ENCODE data around the gene TPX2.
A peak's percentile ranks its signal among the peaks of the same experiment; 100 is the strongest.

The TPX2 gene

GRCh38 chr20:31712112-31712553, 27.0 kb upstream of the TPX2 start:
- H3K4me3 ChIP-seq (ENCODE audit: control insufficient read depth, low read depth, low read length), result no peak overlapping the region
- no peak for DNase-seq (ENCODE audit: low read depth)
- no peak for TF ChIP-seq CTCF (conservative IDR thresholded peaks at IDR 0.05; ENCODE audit: control insufficient read depth, insufficient read depth, low read depth, low read length)

GRCh38 chr20:31712564-31713311, 26.4 kb upstream of the TPX2 start:
- H3K4me3 ChIP-seq (ENCODE audit: control insufficient read depth, low read depth, low read length), result peak overlapping the region; percentile 35
- no peak for TF ChIP-seq CTCF (conservative IDR thresholded peaks at IDR 0.05; ENCODE audit: control insufficient read depth, insufficient read depth, low read depth, low read length)
- peak; percentile 90 for DNase-seq (ENCODE audit: low read depth)

GRCh38 chr20:31713312-31714273, 25.5 kb upstream of the TPX2 start:
- DNase-seq (ENCODE audit: low read depth), result peak; percentile 92
- no peak for TF ChIP-seq CTCF (conservative IDR thresholded peaks at IDR 0.05; ENCODE audit: control insufficient read depth, insufficient read depth, low read depth, low read length)
- H3K4me3 ChIP-seq (ENCODE audit: control insufficient read depth, low read depth, low read length), result peak overlapping the region; percentile 35

GRCh38 chr20:31715766-31716165, 23.3 kb upstream of the TPX2 start:
- no peak overlapping the region for H3K4me3 ChIP-seq (ENCODE audit: control insufficient read depth, low read depth, low read length)

GRCh38 chr20:31716351-31716750, 22.7 kb upstream of the TPX2 start:
- no peak for DNase-seq (ENCODE audit: low read depth)
- no peak overlapping the region for H3K4me3 ChIP-seq (ENCODE audit: control insufficient read depth, low read depth, low read length)
- TF ChIP-seq CTCF (conservative IDR thresholded peaks at IDR 0.05; ENCODE audit: control insufficient read depth, insufficient read depth, low read depth, low read length), result no peak

More at GRCh38 chr20:31715766-31716165, 23.3 kb upstream of the TPX2 start:
- no peak for DNase-seq (ENCODE audit: low read depth)
- no peak for TF ChIP-seq CTCF (conservative IDR thresholded peaks at IDR 0.05; ENCODE audit: control insufficient read depth, insufficient read depth, low read depth, low read length)

- no peak for TF ChIP-seq CTCF (conservative IDR thresholded peaks at IDR 0.05; ENCODE audit: control insufficient read depth, insufficient read depth, low read depth, low read length)
- no peak for DNase-seq (ENCODE audit: low read depth)
- peak overlapping the region; percentile 0 for H3K4me3 ChIP-seq (ENCODE audit: control insufficient read depth, low read depth, low read length)
These were observed 22.1 kb upstream of the TPX2 start for GRCh38 chr20:31716818-31717477.
